K562 (cell line): Measurements from ENCODE around the gene CA6. TPM values are rescaled to one million over a fixed set of nuclear protein-coding genes. Genes with fewer than 3 reads are reported as not detected.

Experiments
- CBFB ChIP-seq: sonication (generic); formaldehyde crosslinking; IDR thresholded peaks from 2 replicates; pipeline ENCODE4 v1.4.0; 2020; ENCODE audit warnings: mild to moderate bottlenecking, missing genetic modification reagents
- CBX2 ChIP-seq: fragments of 200-600 bp; sonication (generic); IDR thresholded peaks from one replicate; pipeline ENCODE4 v1.6.1; 2012; ENCODE audit warnings: mild to moderate bottlenecking, low read length, inconsistent platforms; ENCODE audit not compliant: insufficient read depth, poor library complexity, severe bottlenecking
- CTBP1 ChIP-seq: fragments of 450-650 bp; IDR thresholded peaks from 2 replicates; pipeline ENCODE4 v1.6.1; 2016; ENCODE audit warnings: borderline replicate concordance
- CTCFL ChIP-seq: IDR thresholded peaks from 2 replicates; pipeline ENCODE4 v1.6.1; 2011; ENCODE audit warnings: borderline replicate concordance, low read depth, mild to moderate bottlenecking, moderate library complexity, low read length; ENCODE audit not compliant: insufficient read depth, poor library complexity, severe bottlenecking
- JUND ChIP-seq, 2 experiments: IDR thresholded peaks; 2 replicates in 1 of 2; 3 replicates in 1 of 2; pipeline ENCODE4 v1.6.1; 2011; ENCODE audit warnings: borderline replicate concordance in 2 of 2, low read depth in 2 of 2, low read length in 2 of 2, improper control_type of control experiment in 1 of 2, missing biosample characterization in 1 of 2, missing genetic modification characterization in 1 of 2, missing genetic modification reagents in 1 of 2
- L3MBTL2 ChIP-seq: fragments of 450-650 bp; IDR thresholded peaks from 2 replicates; pipeline ENCODE4 v1.6.1; 2016; ENCODE audit warnings: mild to moderate bottlenecking, moderate library complexity
- NFIC ChIP-seq: fragments of 450-650 bp; IDR thresholded peaks from 2 replicates; pipeline ENCODE4 v1.6.1; 2017; ENCODE audit warnings: mild to moderate bottlenecking, inconsistent platforms
- NFIX ChIP-seq: fragments of 250-450 bp; sonication (Bioruptor Pico); IDR thresholded peaks from 2 replicates; pipeline ENCODE4 v1.4.0; 2020; ENCODE audit warnings: low read depth, mild to moderate bottlenecking, moderate library complexity
- NR2C2 ChIP-seq, 2 experiments: fragments of 200-800 bp in 1 of 2; sonication (Bioruptor generic) in 1 of 2; sonication (generic) in 1 of 2; formaldehyde crosslinking in 1 of 2; IDR thresholded peaks; 2 replicates each; pipeline versions ENCODE4 v1.6.1 to v1.8.0; 2016 to 2022; ENCODE audit warnings: mild to moderate bottlenecking in 1 of 2, missing compliant biosample characterization in 1 of 2, missing genetic modification characterization in 1 of 2, missing genetic modification reagents in 1 of 2
- RCOR1 ChIP-seq, 2 experiments: IDR thresholded peaks; 2 replicates each; pipeline ENCODE4 v1.6.1; 2012; ENCODE audit warnings: low read depth in 2 of 2, low read length in 2 of 2, borderline replicate concordance in 1 of 2, improper control_type of control experiment in 1 of 2
- SMC3 ChIP-seq: conservative IDR thresholded peaks from 2 replicates; pipeline ENCODE4 v1.6.1; 2011; ENCODE audit warnings: low read depth, low read length, improper control_type of control experiment; ENCODE audit not compliant: insufficient read depth
- ZNF766 ChIP-seq: fragments of 200-800 bp; sonication (Bioruptor generic); conservative IDR thresholded peaks from 2 replicates; pipeline ENCODE4 v1.6.1; 2016; ENCODE audit warnings: missing genetic modification characterization, missing compliant biosample characterization
- polyA plus RNA-seq, 8 experiments: library from polyadenylated mRNA; depleted of rRNA in 4 of 8; stranded (reverse) in 5 of 8; unstranded in 3 of 8; fragments of >200 nt; fragmentation: Nextera tagmentation in 2 of 8; fragmentation: Illumina TruSeq in 1 of 8; extraction: Ambion mirVana in 2 of 8; extraction: Trizol in 1 of 8; gene quantifications; 2 replicates each; pipeline versions ENCODE4 v1.2.1 to v1.2.3, GENCODE V29; 2011 to 2014; ENCODE audit warnings: inconsistent platforms in 1 of 8, missing spikeins in 1 of 8
- total RNA-seq, 7 experiments: library from RNA; depleted of rRNA in 6 of 7; stranded (reverse); fragments of >200 nt in 6 of 7; fragmentation: Illumina TruSeq in 2 of 7; extraction: Trizol in 2 of 7; gene quantifications; 2 replicates each; pipeline versions ENCODE4 v1.2.1 to v1.2.3, GENCODE V29; 2011 to 2021; ENCODE audit warnings: low replicate concordance in 1 of 7

CA6 gene
- total and polyA plus RNA-seq, 9 of the 15 experiments (the other 6 are each of a cell fraction or from before 2014, with no cell fraction given) = not detected

- TF ChIP-seq L3MBTL2 = peak; percentile 27; the same call in 1 of the 2 replicates
- peak in 1 of 2 experiments; percentile 49; a peak in 1 of 4 replicates for TF ChIP-seq RCOR1 (IDR thresholded peaks at IDR 0.05; ENCODE audit: borderline replicate concordance in 1 of 2, low read depth in 2 of 2, low read length in 2 of 2)
- TF ChIP-seq NFIC = peak; percentile 89
- TF ChIP-seq CBX2 = no peak
- TF ChIP-seq JUND (IDR thresholded peaks at IDR 0.05; ENCODE audit: borderline replicate concordance, low read depth, low read length) = peak; percentile 39; the same call in 1 of the 2 replicates
- no peak; the same call in 2 of the 3 replicates for TF ChIP-seq JUND (tag; IDR thresholded peaks at IDR 0.05; ENCODE audit: borderline replicate concordance, low read depth, low read length)
- TF ChIP-seq ZNF766 (CRISPR knock-in tag) = no peak
- TF ChIP-seq NFIX = 0 out of 2 replicates have a peak, but pooled peaks have one; percentile 25
- TF ChIP-seq CTCFL = peak; percentile 44
- 0 out of 2 replicates have a peak, but pooled peaks have one; percentile 18 for TF ChIP-seq CBFB
- no peak for TF ChIP-seq NR2C2 (CRISPR knock-in tag; IDR thresholded peaks at IDR 0.05)
- TF ChIP-seq NR2C2 (tag; IDR thresholded peaks at IDR 0.05) = peak; percentile 56; the same call in 1 of the 2 replicates
- TF ChIP-seq SMC3 = peak; percentile 63
- peak; percentile 64 for TF ChIP-seq CTBP1
- TF ChIP-seq, all 486 proteins: peak for 15
Observed at GRCh38 chr1:8962812-8963530, 17.3 kb downstream of the CA6 start (continued).
